Ovary (tissue), 9 donors: ENCODE measurements around the gene EML6. TPM values are rescaled to one million over a fixed set of nuclear protein-coding genes. Genes with fewer than 3 reads are reported as not detected.

Experiments
- DNase-seq, 5 donors: peaks; one replicate each; pipeline ENCODE4 v3.0.0-alpha.2; 2019 to 2020
- H3K27ac ChIP-seq, 2 donors: fragments of 200-600 bp; one replicate each; pipeline versions ENCODE4 v1.5.1 to v1.8.0; 2019 to 2022
- H3K27me3 ChIP-seq: fragments of 200-600 bp; one replicate; pipeline ENCODE4 v1.8.0; 2022
- H3K36me3 ChIP-seq: fragments of 200-600 bp; sonication (generic); one replicate; pipeline ENCODE4 v1.5.1; 2019
- H3K4me1 ChIP-seq: one replicate; pipeline ENCODE4 v1.8.1; 2013; ENCODE audit warnings: mild to moderate bottlenecking, moderate library complexity; ENCODE audit not compliant: insufficient read depth
- H3K4me3 ChIP-seq: fragments of 200-600 bp; sonication (generic); one replicate; pipeline ENCODE4 v1.5.1; 2017
- H3K9me3 ChIP-seq, 2 donors: fragments of 200-600 bp in 1 of 2; sonication (generic) in 1 of 2; one replicate each; pipeline versions ENCODE4 v1.5.1 to v1.8.1; 2013 to 2019; ENCODE audit warnings: mild to moderate bottlenecking in 1 of 2, moderate library complexity in 1 of 2
- EP300 ChIP-seq: sonication (generic); formaldehyde crosslinking; IDR thresholded peaks from one replicate; pipeline ENCODE4 v1.6.1; 2017; ENCODE audit warnings: antibody characterized with exemption
- POLR2A ChIP-seq: fragments of 450-650 bp; IDR thresholded peaks from one replicate; pipeline ENCODE4 v1.6.1; 2017; ENCODE audit warnings: antibody characterized with exemption, mild to moderate bottlenecking, moderate library complexity
- WGBS, 3 donors: extraction: QIAGEN DNeasy Blood & Tissue Kit in 1 of 3; methylation state at CpG; one replicate each; pipeline versions ENCODE4 v1.1.5 to v1.1.7; 2013 to 2017; 5-methylcytosine and 5-hydroxymethylcytosine counted together
- intact Hi-C, 4 donors: fragments of 100-400 bp; cut with DNase I; formaldehyde crosslinking; loops; one replicate each; pipeline versions ENCODE4 v1.11.0 to v1.15.1; 2022 to 2023
- polyA plus RNA-seq, 2 donors: library from polyadenylated mRNA; stranded (reverse); fragments of 200-250 nt in 1 of 2; fragments of 350-450 nt in 1 of 2; fragmentation: Illumina TruSeq in 1 of 2; extraction: RNeasy Lipid Tissue Mini Kit (QIAGEN cat#74804) in 1 of 2; gene quantifications; one replicate each; pipeline ENCODE4 v1.2.3, GENCODE V29; 2013 to 2014
- total RNA-seq, 7 donors: library from RNA; depleted of rRNA in 2 of 7; stranded (reverse); fragments of >200 nt in 2 of 7; fragmentation: NEBNext Ultra II Directional in 3 of 7; extraction: Animal tissue kit (Norgen Biotek cat#: 25700) in 3 of 7; gene quantifications; one replicate each; pipeline versions ENCODE4 v1.1.0 to v1.2.4, GENCODE V29; 2016 to 2023
- TF ChIP-seq, protein P1 (sequence below), 3 donors: fragments of 450-650 bp in 2 of 3; fragments of 200-600 bp in 1 of 3; IDR thresholded peaks; one replicate each; pipeline versions ENCODE4 v1.5.1 to v1.8.0; 2016 to 2022; ENCODE audit warnings: antibody characterized with exemption in 3 of 3, mild to moderate bottlenecking in 1 of 3
- donor health status: DM: no; HTN: no; CAD: no; lungs with moderate emphysema.
- donor health status: DM: no; HTN: no; CAD: no.
- donor health status: Bipolar disorder and iron deficiency.
- donor health status: DM: yes; HTN: yes; CAD: no.
- donor health status: DM: no; HTN: no; CAD: no.
- donor health status: DM: yes; HTN: yes; CAD: no.

The EML6 gene
- total and polyA plus RNA-seq, 9 donors = 0.22 to 3.7 (median 0.48) TPM

- 58 to 69% (median 62%) methylated on average over 2 of the region's 2 CpGs for WGBS, 3 donors
- H3K27me3 ChIP-seq = no peaks in the 10 kb centered on the region
- DNase-seq = no peak
- H3K9me3 ChIP-seq = no peaks in the 10 kb centered on the region
- no peak overlapping the region for H3K27ac ChIP-seq
- intact Hi-C loops = no loop called here
- H3K4me1 ChIP-seq = no peaks in the 10 kb centered on the region
- no peaks in the 10 kb centered on the region for H3K36me3 ChIP-seq
- H3K4me3 ChIP-seq = no peak overlapping the region
- TF ChIP-seq, protein P1, sequence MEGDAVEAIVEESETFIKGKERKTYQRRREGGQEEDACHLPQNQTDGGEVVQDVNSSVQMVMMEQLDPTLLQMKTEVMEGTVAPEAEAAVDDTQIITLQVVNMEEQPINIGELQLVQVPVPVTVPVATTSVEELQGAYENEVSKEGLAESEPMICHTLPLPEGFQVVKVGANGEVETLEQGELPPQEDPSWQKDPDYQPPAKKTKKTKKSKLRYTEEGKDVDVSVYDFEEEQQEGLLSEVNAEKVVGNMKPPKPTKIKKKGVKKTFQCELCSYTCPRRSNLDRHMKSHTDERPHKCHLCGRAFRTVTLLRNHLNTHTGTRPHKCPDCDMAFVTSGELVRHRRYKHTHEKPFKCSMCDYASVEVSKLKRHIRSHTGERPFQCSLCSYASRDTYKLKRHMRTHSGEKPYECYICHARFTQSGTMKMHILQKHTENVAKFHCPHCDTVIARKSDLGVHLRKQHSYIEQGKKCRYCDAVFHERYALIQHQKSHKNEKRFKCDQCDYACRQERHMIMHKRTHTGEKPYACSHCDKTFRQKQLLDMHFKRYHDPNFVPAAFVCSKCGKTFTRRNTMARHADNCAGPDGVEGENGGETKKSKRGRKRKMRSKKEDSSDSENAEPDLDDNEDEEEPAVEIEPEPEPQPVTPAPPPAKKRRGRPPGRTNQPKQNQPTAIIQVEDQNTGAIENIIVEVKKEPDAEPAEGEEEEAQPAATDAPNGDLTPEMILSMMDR (IDR thresholded peaks at IDR 0.05) = no peak
- no peak for TF ChIP-seq EP300
- TF ChIP-seq POLR2A = no peak
These were observed 2.9 kb upstream of the EML6 start for GRCh38 chr2:54720563-54720962.

GRCh38 chr2:54722641-54723040 is 821 bp upstream of the EML6 start:
- Histone ChIP-seq H3K27ac (peak overlapping the region; percentile 24 to 26), H3K9me3 (no peaks in the 10 kb centered on the region), H3K27me3 (no peaks in the 10 kb centered on the region), H3K36me3 (no peaks in the 10 kb centered on the region), H3K4me1 (no peaks in the 10 kb centered on the region), H3K4me3 (peak overlapping the region; percentile 73)
- DNase-seq = no peak
- intact Hi-C loops = no loop called here
- WGBS, 3 donors = 6 to 10% (median 8%) methylated on average over 10 of the region's 10 CpGs
- TF ChIP-seq, protein P1 (IDR thresholded peaks at IDR 0.05) = no peak
- TF ChIP-seq EP300 = no peak
- TF ChIP-seq POLR2A = no peak

DNA sequence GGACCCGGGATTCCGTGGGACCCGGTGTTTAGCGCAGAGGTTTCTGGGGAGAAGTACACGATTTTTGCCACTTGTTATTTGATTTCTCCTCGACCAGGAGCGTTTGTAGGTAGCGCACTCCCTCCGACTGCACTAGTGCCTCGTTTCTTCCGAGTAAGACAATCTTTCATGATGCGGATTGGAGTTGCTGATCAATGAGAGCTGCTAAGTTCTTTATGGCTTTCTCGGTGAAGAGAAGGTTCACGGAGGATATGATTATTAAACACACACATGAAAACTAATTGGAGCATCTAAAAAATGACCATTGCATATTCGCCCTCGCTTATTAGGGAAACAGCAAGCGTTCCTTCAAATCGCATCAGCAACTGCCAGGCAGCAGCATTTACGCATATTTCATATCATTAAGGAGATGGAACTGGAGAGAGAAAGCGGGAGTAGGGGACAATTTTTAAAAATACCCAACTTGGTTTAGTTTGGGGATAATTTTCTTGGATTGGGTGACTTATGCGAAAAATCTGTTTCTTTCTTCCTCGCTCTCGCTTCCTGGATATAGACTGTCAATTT is 616 bp downstream of the EML6 start:
- H3K4me3 ChIP-seq = peak overlapping the region; percentile 73
- 0 to 1% (median 1%) methylated on average over 23 of the region's 23 CpGs for WGBS, 3 donors
- no peaks in the 10 kb centered on the region for H3K9me3 ChIP-seq
- H3K36me3 ChIP-seq = no peaks in the 10 kb centered on the region
- no peaks in the 10 kb centered on the region for H3K4me1 ChIP-seq
- no peak for TF ChIP-seq EP300
- TF ChIP-seq POLR2A = no peak
- TF ChIP-seq, protein P1 (IDR thresholded peaks at IDR 0.05) = no peak
- no peak overlapping the region for H3K27ac ChIP-seq
- no peak for DNase-seq
- no peaks in the 10 kb centered on the region for H3K27me3 ChIP-seq
- intact Hi-C loops = no loop called here

- Histone ChIP-seq H3K27ac (no peak overlapping the region), H3K36me3 (no peaks in the 10 kb centered on the region), H3K4me3 (peak overlapping the region; percentile 73), H3K4me1 (no peaks in the 10 kb centered on the region), H3K27me3 (no peaks in the 10 kb centered on the region), H3K9me3 (no peaks in the 10 kb centered on the region)
- 1 to 5% (median 2%) methylated on average over 40 to 87 of the region's 87 CpGs for WGBS, 3 donors
- peak in 4 of 5 donors; percentile 20 to 48 (median 36) for DNase-seq
- intact Hi-C loops = no loop called here
- TF ChIP-seq EP300 (no peak), POLR2A (no peak)
- TF ChIP-seq, protein P1 (IDR thresholded peaks at IDR 0.05) = no peak
These were observed 1.3 kb downstream of the EML6 start for GRCh38 chr2:54724560-54725342.
